GM12878 (cell line): ENCODE measurements around the gene TBC1D10B. TPM values are rescaled to one million over a fixed set of nuclear protein-coding genes. Genes with fewer than 3 reads are reported as not detected.

ENCODE experiments used
- BMI1 ChIP-seq: fragments of 450-650 bp; IDR thresholded peaks from 2 replicates; pipeline ENCODE4 v1.6.1; 2016; ENCODE audit warnings: mild to moderate bottlenecking, moderate library complexity, borderline replicate concordance
- DPF2 ChIP-seq: fragments of 450-650 bp; IDR thresholded peaks from 2 replicates; pipeline ENCODE4 v1.6.1; 2017; ENCODE audit warnings: mild to moderate bottlenecking
- EGR1 ChIP-seq, 2 experiments: IDR thresholded peaks; 1 replicate in 1 of 2; 2 replicates in 1 of 2; pipeline ENCODE4 v1.6.1; 2011 to 2012; ENCODE audit warnings: low read depth in 2 of 2, low read length in 2 of 2, borderline replicate concordance in 1 of 2, mild to moderate bottlenecking in 1 of 2, moderate library complexity in 1 of 2
- ESRRA ChIP-seq: IDR thresholded peaks from 2 replicates; pipeline ENCODE4 v1.6.1; 2012; ENCODE audit warnings: mild to moderate bottlenecking, low read length, improper control_type of control experiment
- HCFC1 ChIP-seq: fragments of 150-350 bp; IDR thresholded peaks from 2 replicates; pipeline ENCODE4 v1.6.1; 2014; ENCODE audit warnings: low read length
- LARP7 ChIP-seq: fragments of 450-650 bp; IDR thresholded peaks from 2 replicates; pipeline ENCODE4 v1.6.1; 2017; ENCODE audit warnings: mild to moderate bottlenecking
- MTA3 ChIP-seq: IDR thresholded peaks from 2 replicates; pipeline ENCODE4 v1.6.1; 2012; ENCODE audit warnings: low read length, inconsistent platforms, borderline replicate concordance
- POLR2A ChIP-seq: IDR thresholded peaks from 2 replicates; pipeline ENCODE4 v1.6.1; 2011; ENCODE audit warnings: low read depth, mild to moderate bottlenecking, low read length
- POLR2AphosphoS2 ChIP-seq: IDR thresholded peaks from 2 replicates; pipeline ENCODE4 v1.6.1; 2011; ENCODE audit warnings: low read depth, mild to moderate bottlenecking, low read length, improper control_type of control experiment, moderate library complexity
- RB1 ChIP-seq: fragments of 450-650 bp; formaldehyde crosslinking; IDR thresholded peaks from 2 replicates; pipeline ENCODE4 v1.6.1; 2017; ENCODE audit warnings: mild to moderate bottlenecking, borderline replicate concordance
- RFX5 ChIP-seq: IDR thresholded peaks from 2 replicates; pipeline ENCODE4 v1.6.1; 2011; ENCODE audit warnings: low read depth, low read length, improper control_type of control experiment
- TBL1XR1 ChIP-seq: IDR thresholded peaks from 2 replicates; pipeline ENCODE4 v1.6.1; 2012; ENCODE audit warnings: low read depth, low read length, improper control_type of control experiment
- ZNF384 ChIP-seq: IDR thresholded peaks from 2 replicates; pipeline ENCODE4 v1.6.1; 2012; ENCODE audit warnings: low read depth, mild to moderate bottlenecking, low read length, improper control_type of control experiment, borderline replicate concordance
- polyA plus RNA-seq, 11 experiments: library from polyadenylated mRNA; depleted of rRNA in 4 of 11; unstranded in 6 of 11; stranded (reverse) in 5 of 11; fragments of >200 nt; fragmentation: Nextera tagmentation in 4 of 11; fragmentation: Illumina TruSeq in 1 of 11; extraction: Ambion mirVana in 4 of 11; extraction: Trizol in 1 of 11; gene quantifications; 1 replicate in 1 of 11; 2 replicates in 10 of 11; pipeline versions ENCODE4 v1.2.1 to v1.2.3, GENCODE V29; 2011 to 2016; ENCODE audit warnings: inconsistent platforms in 2 of 11, missing spikeins in 2 of 11, low read depth in 1 of 11
- total RNA-seq, 4 experiments: library from RNA; depleted of rRNA in 3 of 4; stranded (reverse); fragments of >200 nt in 3 of 4; fragmentation: Illumina TruSeq in 1 of 4; extraction: Trizol in 1 of 4; gene quantifications; 2 replicates each; pipeline versions ENCODE4 v1.2.1 to v1.2.3, GENCODE V29; 2013 to 2021
- TF ChIP-seq, protein P1 (sequence below): fragments of 450-650 bp; formaldehyde crosslinking; IDR thresholded peaks from 2 replicates; pipeline ENCODE4 v1.4.0; 2022; ENCODE audit warnings: mild to moderate bottlenecking, moderate library complexity
- TF ChIP-seq, protein P2 (sequence below): fragments of 450-650 bp; IDR thresholded peaks from 2 replicates; pipeline ENCODE4 v1.6.1; 2018; ENCODE audit warnings: mild to moderate bottlenecking, low read depth, moderate library complexity; ENCODE audit not compliant: partially characterized antibody
- TF ChIP-seq, protein P3 (sequence below): fragments of 450-650 bp; conservative IDR thresholded peaks from 2 replicates; pipeline ENCODE4 v1.6.1; 2017; ENCODE audit warnings: mild to moderate bottlenecking, moderate library complexity
- TF ChIP-seq, protein P4 (sequence below): fragments of 450-650 bp; IDR thresholded peaks from 2 replicates; pipeline ENCODE4 v1.6.1; 2017; ENCODE audit warnings: low read depth, mild to moderate bottlenecking, moderate library complexity
- TF ChIP-seq, protein P5 (sequence below): IDR thresholded peaks from 2 replicates; pipeline ENCODE4 v1.6.1; 2011; ENCODE audit warnings: borderline replicate concordance, low read depth, mild to moderate bottlenecking, moderate library complexity, low read length; ENCODE audit not compliant: insufficient read depth, poor library complexity, severe bottlenecking

TBC1D10B gene
- total and polyA plus RNA-seq, 10 of the 15 experiments (the other 5 are each of a cell fraction or from before 2014, with no cell fraction given), result 2.2 to 51.2 (median 11.6) TPM

DNA sequence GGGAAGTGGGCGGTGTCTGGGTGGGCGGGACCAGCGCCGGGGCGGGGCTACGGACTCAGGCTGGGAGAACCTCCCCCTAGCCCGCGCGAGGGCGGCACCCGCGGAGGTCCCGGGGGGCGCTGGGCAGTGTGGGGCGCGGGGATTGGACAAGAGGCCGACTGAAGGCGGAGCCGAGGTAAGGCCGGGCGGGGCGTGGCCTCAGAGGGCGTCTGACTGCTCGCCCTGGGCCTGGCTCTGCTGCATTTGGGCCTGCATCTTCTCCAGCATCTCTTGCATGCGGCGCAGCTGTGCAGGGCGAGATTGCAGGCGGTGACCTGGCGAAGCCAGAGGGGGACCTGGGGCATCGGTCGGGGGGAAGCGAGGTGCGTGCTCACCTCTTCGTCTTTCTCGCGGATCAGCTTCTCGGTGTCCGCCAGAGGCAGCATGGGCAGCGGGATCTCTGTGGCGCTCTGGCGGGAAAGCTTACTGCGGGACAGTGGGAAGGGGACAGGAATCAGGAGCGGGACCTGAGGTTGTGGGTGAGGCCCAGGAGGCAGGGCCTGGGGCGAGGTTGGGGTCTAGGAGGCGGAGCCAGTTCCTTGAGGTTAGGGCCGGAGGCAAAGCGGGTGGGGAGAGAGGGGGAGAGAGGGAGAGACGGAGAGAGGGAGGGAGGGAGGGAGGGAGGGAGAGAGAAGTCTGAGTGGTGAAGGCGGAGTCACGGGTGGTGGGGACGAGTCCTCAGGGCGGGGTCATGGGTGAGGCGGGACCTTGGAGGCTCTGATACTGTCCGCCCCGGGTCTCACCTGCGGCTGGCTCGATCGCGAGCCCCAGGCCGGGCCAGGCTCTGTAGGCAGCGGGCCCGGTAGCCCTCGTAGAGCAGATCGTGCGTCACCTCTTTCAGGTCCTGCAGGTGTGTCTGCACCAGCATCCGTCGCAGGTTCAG, 8.2 kb upstream of the TBC1D10B start (continued):
- TF ChIP-seq, protein P1, sequence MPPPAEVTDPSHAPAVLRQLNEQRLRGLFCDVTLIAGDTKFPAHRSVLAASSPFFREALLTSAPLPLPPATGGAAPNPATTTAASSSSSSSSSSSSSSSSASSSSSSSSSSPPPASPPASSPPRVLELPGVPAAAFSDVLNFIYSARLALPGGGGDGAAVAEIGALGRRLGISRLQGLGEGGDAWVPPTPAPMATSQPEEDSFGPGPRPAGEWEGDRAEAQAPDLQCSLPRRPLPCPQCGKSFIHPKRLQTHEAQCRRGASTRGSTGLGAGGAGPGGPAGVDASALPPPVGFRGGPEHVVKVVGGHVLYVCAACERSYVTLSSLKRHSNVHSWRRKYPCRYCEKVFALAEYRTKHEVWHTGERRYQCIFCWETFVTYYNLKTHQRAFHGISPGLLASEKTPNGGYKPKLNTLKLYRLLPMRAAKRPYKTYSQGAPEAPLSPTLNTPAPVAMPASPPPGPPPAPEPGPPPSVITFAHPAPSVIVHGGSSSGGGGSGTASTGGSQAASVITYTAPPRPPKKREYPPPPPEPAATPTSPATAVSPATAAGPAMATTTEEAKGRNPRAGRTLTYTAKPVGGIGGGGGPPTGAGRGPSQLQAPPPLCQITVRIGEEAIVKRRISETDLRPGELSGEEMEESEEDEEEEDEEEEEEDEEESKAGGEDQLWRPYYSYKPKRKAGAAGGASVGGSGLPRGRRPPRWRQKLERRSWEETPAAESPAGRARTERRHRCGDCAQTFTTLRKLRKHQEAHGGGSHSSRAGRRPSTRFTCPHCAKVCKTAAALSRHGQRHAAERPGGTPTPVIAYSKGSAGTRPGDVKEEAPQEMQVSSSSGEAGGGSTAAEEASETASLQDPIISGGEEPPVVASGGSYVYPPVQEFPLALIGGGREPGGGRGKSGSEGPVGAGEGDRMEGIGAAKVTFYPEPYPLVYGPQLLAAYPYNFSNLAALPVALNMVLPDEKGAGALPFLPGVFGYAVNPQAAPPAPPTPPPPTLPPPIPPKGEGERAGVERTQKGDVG (CRISPR knock-in tag), result no peak
- TF ChIP-seq HCFC1, result no peak
- no peak for TF ChIP-seq ESRRA
- no peak for TF ChIP-seq BMI1
- TF ChIP-seq EGR1 (IDR thresholded peaks at IDR 0.05; ENCODE audit: borderline replicate concordance in 1 of 2, low read depth in 2 of 2, low read length in 2 of 2), result peak in 1 of 2 experiments; percentile 68; a peak in 1 of 3 replicates
- no peak for TF ChIP-seq ZNF384
- peak; percentile 16; the same call in 1 of the 2 replicates for TF ChIP-seq LARP7
- peak; percentile 86; the same call in 1 of the 2 replicates for TF ChIP-seq RB1
- TF ChIP-seq, protein P2, sequence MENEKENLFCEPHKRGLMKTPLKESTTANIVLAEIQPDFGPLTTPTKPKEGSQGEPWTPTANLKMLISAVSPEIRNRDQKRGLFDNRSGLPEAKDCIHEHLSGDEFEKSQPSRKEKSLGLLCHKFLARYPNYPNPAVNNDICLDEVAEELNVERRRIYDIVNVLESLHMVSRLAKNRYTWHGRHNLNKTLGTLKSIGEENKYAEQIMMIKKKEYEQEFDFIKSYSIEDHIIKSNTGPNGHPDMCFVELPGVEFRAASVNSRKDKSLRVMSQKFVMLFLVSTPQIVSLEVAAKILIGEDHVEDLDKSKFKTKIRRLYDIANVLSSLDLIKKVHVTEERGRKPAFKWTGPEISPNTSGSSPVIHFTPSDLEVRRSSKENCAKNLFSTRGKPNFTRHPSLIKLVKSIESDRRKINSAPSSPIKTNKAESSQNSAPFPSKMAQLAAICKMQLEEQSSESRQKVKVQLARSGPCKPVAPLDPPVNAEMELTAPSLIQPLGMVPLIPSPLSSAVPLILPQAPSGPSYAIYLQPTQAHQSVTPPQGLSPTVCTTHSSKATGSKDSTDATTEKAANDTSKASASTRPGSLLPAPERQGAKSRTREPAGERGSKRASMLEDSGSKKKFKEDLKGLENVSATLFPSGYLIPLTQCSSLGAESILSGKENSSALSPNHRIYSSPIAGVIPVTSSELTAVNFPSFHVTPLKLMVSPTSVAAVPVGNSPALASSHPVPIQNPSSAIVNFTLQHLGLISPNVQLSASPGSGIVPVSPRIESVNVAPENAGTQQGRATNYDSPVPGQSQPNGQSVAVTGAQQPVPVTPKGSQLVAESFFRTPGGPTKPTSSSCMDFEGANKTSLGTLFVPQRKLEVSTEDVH, result peak; percentile 49
- TF ChIP-seq, protein P3, sequence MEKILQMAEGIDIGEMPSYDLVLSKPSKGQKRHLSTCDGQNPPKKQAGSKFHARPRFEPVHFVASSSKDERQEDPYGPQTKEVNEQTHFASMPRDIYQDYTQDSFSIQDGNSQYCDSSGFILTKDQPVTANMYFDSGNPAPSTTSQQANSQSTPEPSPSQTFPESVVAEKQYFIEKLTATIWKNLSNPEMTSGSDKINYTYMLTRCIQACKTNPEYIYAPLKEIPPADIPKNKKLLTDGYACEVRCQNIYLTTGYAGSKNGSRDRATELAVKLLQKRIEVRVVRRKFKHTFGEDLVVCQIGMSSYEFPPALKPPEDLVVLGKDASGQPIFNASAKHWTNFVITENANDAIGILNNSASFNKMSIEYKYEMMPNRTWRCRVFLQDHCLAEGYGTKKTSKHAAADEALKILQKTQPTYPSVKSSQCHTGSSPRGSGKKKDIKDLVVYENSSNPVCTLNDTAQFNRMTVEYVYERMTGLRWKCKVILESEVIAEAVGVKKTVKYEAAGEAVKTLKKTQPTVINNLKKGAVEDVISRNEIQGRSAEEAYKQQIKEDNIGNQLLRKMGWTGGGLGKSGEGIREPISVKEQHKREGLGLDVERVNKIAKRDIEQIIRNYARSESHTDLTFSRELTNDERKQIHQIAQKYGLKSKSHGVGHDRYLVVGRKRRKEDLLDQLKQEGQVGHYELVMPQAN, result no peak
- TF ChIP-seq POLR2A, result peak; percentile 84
- TF ChIP-seq, protein P4, sequence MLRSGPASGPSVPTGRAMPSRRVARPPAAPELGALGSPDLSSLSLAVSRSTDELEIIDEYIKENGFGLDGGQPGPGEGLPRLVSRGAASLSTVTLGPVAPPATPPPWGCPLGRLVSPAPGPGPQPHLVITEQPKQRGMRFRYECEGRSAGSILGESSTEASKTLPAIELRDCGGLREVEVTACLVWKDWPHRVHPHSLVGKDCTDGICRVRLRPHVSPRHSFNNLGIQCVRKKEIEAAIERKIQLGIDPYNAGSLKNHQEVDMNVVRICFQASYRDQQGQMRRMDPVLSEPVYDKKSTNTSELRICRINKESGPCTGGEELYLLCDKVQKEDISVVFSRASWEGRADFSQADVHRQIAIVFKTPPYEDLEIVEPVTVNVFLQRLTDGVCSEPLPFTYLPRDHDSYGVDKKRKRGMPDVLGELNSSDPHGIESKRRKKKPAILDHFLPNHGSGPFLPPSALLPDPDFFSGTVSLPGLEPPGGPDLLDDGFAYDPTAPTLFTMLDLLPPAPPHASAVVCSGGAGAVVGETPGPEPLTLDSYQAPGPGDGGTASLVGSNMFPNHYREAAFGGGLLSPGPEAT, result peak; percentile 49
- no peak for TF ChIP-seq MTA3
- TF ChIP-seq RFX5, result no peak
- TF ChIP-seq, protein P5, sequence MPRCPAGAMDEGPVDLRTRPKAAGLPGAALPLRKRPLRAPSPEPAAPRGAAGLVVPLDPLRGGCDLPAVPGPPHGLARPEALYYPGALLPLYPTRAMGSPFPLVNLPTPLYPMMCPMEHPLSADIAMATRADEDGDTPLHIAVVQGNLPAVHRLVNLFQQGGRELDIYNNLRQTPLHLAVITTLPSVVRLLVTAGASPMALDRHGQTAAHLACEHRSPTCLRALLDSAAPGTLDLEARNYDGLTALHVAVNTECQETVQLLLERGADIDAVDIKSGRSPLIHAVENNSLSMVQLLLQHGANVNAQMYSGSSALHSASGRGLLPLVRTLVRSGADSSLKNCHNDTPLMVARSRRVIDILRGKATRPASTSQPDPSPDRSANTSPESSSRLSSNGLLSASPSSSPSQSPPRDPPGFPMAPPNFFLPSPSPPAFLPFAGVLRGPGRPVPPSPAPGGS, result no peak
- TF ChIP-seq TBL1XR1, result no peak
- no peak for TF ChIP-seq DPF2
- peak; percentile 29; the same call in 1 of the 2 replicates for TF ChIP-seq POLR2AphosphoS2
